DND-41 (cell line): ENCODE data around the gene IQSEC1.

Experiments
- CTCF ChIP-seq: IDR thresholded peaks from 2 replicates; pipeline ENCODE4 v1.5.1; 2012; ENCODE audit warnings: borderline replicate concordance, low read length, moderate library complexity, mild to moderate bottlenecking; ENCODE audit not compliant: poor library complexity, severe bottlenecking; ENCODE audit errors: extremely low read depth
- EZH2 ChIP-seq: IDR thresholded peaks from 3 replicates; pipeline ENCODE4 v1.6.1; 2012; ENCODE audit warnings: borderline replicate concordance, low read depth, mild to moderate bottlenecking, moderate library complexity, low read length, inconsistent platforms; ENCODE audit not compliant: severe bottlenecking

- TF ChIP-seq CTCF, result no peak
- no peak for TF ChIP-seq EZH2
These were observed 193.9 kb downstream of the IQSEC1 start for GRCh38 chr3:12879191-12879815.
